Type B pancreatic cell (in vitro differentiated cells): ENCODE data around the gene NPLOC4. TPM values are rescaled to one million over a fixed set of nuclear protein-coding genes. Genes with fewer than 3 reads are reported as not detected.
A peak's percentile ranks its signal among the peaks of the same experiment; 100 is the strongest.
"Not testable (repeated sequence)": the region's sequence is repeated elsewhere in the genome, so short reads cannot be mapped to it uniquely, and the experiment has no call there.

ENCODE experiments used
- DNase-seq: peaks from one replicate; pipeline ENCODE4 v3.0.0; 2021; ENCODE audit warnings: mixed read lengths; ENCODE audit not compliant: unreplicated experiment; ENCODE audit errors: extremely low spot score
- H3K27ac Mint-ChIP-seq: 2 replicates; pipeline ENCODE4 v1.8.0; 2021; ENCODE audit warnings: mild to moderate bottlenecking, mixed read lengths
- H3K27me3 Mint-ChIP-seq: 2 replicates; pipeline ENCODE4 v1.8.0; 2021; ENCODE audit warnings: mixed read lengths
- H3K36me3 Mint-ChIP-seq: 2 replicates; pipeline ENCODE4 v1.8.0; 2021; ENCODE audit warnings: mixed read lengths
- H3K4me1 Mint-ChIP-seq: one replicate; pipeline ENCODE4 v1.8.0; 2021; ENCODE audit warnings: mixed read lengths; ENCODE audit not compliant: unreplicated experiment
- H3K4me3 Mint-ChIP-seq: 2 replicates; pipeline ENCODE4 v1.8.0; 2021; ENCODE audit warnings: mild to moderate bottlenecking, mixed read lengths
- H3K9me3 Mint-ChIP-seq: 2 replicates; pipeline ENCODE4 v1.8.0; 2021; ENCODE audit warnings: mixed read lengths
- CTCF ChIP-seq: fragments of 200-600 bp; sonication (generic); conservative IDR thresholded peaks from 2 replicates; pipeline ENCODE4 v1.5.0; 2021; ENCODE audit warnings: antibody characterized with exemption, mild to moderate bottlenecking
- total RNA-seq: library from RNA; stranded (reverse); gene quantifications from 2 replicates; pipeline ENCODE4 v1.2.1, GENCODE V29; 2021; ENCODE audit warnings: low replicate concordance

Gene NPLOC4
- total RNA-seq, 1 donor from 2014 or later = 82.4 TPM

- DNase-seq, H3K36me3 Mint-ChIP-seq, H3K9me3 Mint-ChIP-seq, H3K4me3 Mint-ChIP-seq, H3K27ac Mint-ChIP-seq, H3K4me1 Mint-ChIP-seq, H3K27me3 Mint-ChIP-seq: not testable (repeated sequence)
- TF ChIP-seq CTCF = peak; percentile 75
Observed at GRCh38 chr17:81675515-81676221, 38.8 kb upstream of the NPLOC4 start.

- H3K27ac Mint-ChIP-seq = no peak overlapping the region
- no peaks in the 10 kb centered on the region for H3K27me3 Mint-ChIP-seq
- H3K36me3 Mint-ChIP-seq = no peaks in the 10 kb centered on the region
- H3K9me3 Mint-ChIP-seq = no peaks in the 10 kb centered on the region
- TF ChIP-seq CTCF = no peak
- DNase-seq = no peak
- no peak overlapping the region for H3K4me3 Mint-ChIP-seq
- H3K4me1 Mint-ChIP-seq = peaks cover 8% of the 10 kb centered on the region
Observed at GRCh38 chr17:81673561-81674258, 36.8 kb upstream of the NPLOC4 start.

- TF ChIP-seq CTCF = no peak
- H3K9me3 Mint-ChIP-seq = no peaks in the 10 kb centered on the region
- no peak for DNase-seq
- H3K27me3 Mint-ChIP-seq = no peaks in the 10 kb centered on the region
- no peak overlapping the region for H3K27ac Mint-ChIP-seq
- no peak overlapping the region for H3K4me3 Mint-ChIP-seq
- H3K4me1 Mint-ChIP-seq = peaks cover 13% of the 10 kb centered on the region
- H3K36me3 Mint-ChIP-seq = peaks cover 3% of the 10 kb centered on the region
Observed at GRCh38 chr17:81672954-81673353, 36.0 kb upstream of the NPLOC4 start.

GRCh38 chr17:81672504-81672903, 35.6 kb upstream of the NPLOC4 start:
- Mint-ChIP-seq H3K9me3 (no peaks in the 10 kb centered on the region), H3K36me3 (peaks cover 3% of the 10 kb centered on the region), H3K4me1 (peaks cover 18% of the 10 kb centered on the region), H3K27ac (no peak overlapping the region), H3K27me3 (no peaks in the 10 kb centered on the region), H3K4me3 (no peak overlapping the region)
- DNase-seq = no peak
- TF ChIP-seq CTCF = no peak

GRCh38 chr17:81667754-81668153, 30.8 kb upstream of the NPLOC4 start:
- peak overlapping the region; percentile 92 for H3K4me3 Mint-ChIP-seq
- no peak for DNase-seq
- H3K27me3 Mint-ChIP-seq = no peaks in the 10 kb centered on the region
- peaks cover 3% of the 10 kb centered on the region for H3K36me3 Mint-ChIP-seq
- no peak for TF ChIP-seq CTCF
- peaks cover 17% of the 10 kb centered on the region for H3K4me1 Mint-ChIP-seq
- no peak overlapping the region for H3K27ac Mint-ChIP-seq
- H3K9me3 Mint-ChIP-seq = no peaks in the 10 kb centered on the region
